CD4-positive, alpha-beta T cell treated with Interleukin-15 for 4 hours (primary cell): ENCODE results near the gene KLK15.
A peak's percentile ranks its signal among the peaks of the same experiment; 100 is the strongest.

ENCODE experiments used
- DNase-seq: peaks from one replicate; pipeline ENCODE4 v3.0.0-alpha.2; 2020; ENCODE audit warnings: low spot score

The KLK15 gene

GRCh38 chr19:50843701-50844221, 10.4 kb upstream of the KLK15 start:
- DNase-seq = no peak

- no peak for DNase-seq
Observed at GRCh38 chr19:50843205-50843604, 9.8 kb upstream of the KLK15 start.

GRCh38 chr19:50842130-50842529, 8.8 kb upstream of the KLK15 start:
- DNase-seq = no peak

DNA sequence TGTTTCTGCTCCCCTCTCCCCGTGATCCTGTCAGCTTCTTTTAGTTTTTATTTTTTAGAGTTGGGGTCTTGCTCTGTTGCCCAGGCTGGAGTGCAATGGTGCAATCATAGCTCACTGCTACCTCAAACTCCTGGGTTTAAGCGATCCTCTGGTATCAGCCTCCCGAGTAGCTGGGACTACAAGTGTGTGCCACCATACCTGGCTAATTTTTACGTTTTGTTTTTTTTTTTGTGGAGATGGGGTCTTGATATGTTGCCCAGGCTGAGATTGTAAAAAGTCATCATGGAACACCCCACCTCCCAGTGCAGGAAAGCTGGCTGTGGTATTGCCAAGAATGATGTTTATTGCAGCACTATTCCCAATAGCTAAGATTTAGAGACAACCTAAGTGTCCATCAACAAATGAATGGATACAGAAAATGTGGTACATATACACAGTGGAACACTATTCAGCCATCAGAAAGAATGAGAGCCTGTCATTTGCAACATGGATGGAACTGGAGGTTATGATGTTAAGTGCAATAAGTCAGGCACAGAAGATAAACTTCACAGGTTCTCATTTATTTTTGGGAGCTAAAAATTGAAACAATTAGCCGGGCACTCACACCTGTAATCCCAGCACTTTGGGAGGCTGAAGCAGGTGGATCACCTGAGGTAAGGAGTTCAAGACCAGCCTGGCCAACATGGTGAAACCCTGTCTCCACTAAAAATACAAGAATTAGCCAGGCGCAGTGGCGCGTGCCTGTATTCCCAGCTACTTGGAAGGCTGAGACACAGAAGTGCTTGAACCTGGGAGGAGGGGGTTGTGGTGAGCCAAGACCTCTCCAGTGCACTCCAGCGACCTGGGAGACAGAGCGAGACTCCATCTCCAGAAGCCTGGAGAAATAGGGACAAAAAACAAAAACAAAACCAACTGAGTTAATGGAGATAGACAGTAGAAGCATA, 6.6 kb upstream of the KLK15 start:
- DNase-seq = no peak

GRCh38 chr19:50838239-50838638, 4.9 kb upstream of the KLK15 start:
- no peak for DNase-seq

GRCh38 chr19:50837300-50837699, 3.9 kb upstream of the KLK15 start:
- no peak for DNase-seq

- DNase-seq = no peak
Observed at GRCh38 chr19:50836543-50837195, 3.3 kb upstream of the KLK15 start.

GRCh38 chr19:50835785-50836542, 2.6 kb upstream of the KLK15 start:
- DNase-seq = peak; percentile 45

DNA sequence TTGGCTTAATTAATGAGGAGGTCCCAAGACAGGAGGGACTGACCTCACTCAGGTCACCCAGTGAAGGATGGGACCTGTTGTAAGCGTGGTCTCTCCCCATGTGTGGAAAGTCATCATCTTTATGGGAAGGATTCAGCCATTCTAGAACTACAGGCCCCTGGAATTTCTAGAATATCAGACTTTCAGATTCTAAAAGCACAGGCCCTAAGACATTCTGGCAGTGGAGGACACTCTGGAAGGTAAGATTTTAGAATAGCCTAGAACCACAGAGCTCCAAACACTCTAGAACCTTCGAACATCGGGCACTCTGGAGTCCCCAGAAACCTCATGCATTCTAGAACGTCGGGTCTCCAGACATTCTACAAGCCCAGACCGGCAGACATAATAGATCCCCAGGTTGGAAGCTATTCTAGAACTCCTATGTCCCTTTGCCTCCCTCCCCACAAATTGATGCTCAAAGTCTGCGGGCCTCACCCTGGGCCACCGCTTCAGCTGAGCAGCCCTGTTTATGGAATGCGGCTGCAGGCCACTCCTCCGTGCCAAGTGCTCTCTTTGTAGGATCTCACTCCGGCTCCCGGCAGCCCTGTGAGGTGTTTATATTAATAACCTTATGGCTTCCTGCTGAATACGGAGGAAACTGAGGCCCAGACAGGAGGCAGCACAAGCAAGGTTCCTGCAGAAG, 1.9 kb upstream of the KLK15 start:
- no peak for DNase-seq

GRCh38 chr19:50833802-50834167, 411 bp upstream of the KLK15 start:
- DNase-seq = no peak

DNA sequence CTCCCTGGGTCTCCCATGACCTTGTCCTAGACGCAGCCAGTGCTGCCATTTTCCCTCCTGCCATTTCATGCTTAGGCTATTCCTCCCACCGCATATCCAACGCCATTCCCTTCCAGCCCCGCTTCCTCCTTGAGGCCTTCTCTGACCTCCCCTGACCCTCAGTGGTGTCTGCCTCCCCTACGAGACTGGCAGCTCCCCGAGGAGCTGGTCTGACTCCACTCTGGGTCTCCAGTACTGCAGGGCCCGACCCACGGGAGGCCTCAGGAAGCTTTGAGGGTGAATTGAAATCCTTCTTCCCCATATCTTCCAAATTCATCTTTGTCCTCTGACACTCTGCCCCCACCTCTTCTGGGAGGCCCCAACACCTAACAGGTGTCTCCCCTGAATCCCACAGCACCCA, 708 bp downstream of the KLK15 start:
- DNase-seq = no peak

DNA sequence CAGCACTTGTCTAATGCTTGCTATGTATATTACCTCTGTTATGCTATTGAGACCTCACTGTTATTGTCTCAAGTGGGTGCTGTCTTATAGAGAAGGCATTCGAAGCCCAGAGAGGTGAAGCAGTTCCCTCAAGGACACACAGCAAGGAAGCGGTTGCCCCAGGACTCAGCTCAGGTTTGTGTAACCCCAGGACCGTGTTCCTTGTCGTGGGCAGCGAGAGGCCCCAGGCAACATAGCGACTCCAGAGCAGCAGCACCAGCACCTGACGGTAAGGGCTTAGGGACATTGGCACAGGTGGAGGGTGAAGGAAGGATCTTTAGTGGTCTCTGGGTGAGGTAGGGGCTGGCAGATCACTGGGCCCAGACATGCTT, 2.4 kb downstream of the KLK15 start:
- DNase-seq = no peak

GRCh38 chr19:50830266-50831025, 2.9 kb downstream of the KLK15 start:
- DNase-seq = no peak

DNA sequence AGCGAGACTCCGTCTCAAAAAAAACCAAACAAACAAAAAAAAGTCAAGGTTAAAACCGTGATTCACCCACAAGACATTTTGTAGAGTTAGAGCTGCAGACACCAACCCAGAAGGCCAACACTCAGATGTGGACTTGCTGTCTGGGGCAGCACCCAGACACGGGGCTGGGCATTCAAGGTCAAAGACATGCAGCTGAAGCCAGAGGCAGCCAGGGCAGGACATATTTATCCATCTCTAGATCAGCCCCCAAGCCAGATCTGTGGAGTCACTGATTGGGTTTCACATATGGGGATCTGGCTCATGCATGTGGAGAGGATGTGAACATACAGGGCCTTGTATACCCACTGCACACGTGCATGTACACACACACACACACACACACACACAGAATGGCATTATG, 3.6 kb downstream of the KLK15 start:
- DNase-seq = no peak

GRCh38 chr19:50827476-50827875, 5.9 kb downstream of the KLK15 start:
- DNase-seq = no peak

- no peak for DNase-seq
Observed at GRCh38 chr19:50826492-50827240, 6.7 kb downstream of the KLK15 start.

GRCh38 chr19:50823389-50824042, 9.9 kb downstream of the KLK15 start, which contains the start of gene KLK1:
TSS of gene KLK1 (minus strand) at chr19:50823787. CDS start at chr19:50823748, 39 bp downstream.
- DNase-seq = no peak

GRCh38 chr19:50822661-50823208, 10.6 kb downstream of the KLK15 start:
- no peak for DNase-seq

DNA sequence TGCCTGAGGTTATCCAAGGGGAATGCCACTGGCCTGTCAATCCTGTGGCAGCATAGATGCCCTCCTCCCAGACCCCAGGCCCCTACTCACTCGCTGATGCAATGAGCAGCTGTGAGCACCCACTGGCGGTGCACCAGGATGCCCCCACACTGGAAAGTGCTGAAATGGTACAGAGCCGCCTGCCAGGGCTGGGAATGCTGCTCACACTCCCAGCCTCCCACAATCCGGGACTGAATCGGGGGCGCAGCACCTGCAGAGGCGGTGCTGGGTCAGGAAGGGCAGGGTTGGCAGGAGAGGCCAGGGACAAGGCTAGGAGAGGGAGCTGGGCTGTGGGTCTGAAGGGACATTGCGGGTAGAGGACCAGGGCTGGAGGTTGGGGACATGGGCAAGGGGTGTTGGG, 11.8 kb downstream of the KLK15 start:
- DNase-seq = no peak

DNA sequence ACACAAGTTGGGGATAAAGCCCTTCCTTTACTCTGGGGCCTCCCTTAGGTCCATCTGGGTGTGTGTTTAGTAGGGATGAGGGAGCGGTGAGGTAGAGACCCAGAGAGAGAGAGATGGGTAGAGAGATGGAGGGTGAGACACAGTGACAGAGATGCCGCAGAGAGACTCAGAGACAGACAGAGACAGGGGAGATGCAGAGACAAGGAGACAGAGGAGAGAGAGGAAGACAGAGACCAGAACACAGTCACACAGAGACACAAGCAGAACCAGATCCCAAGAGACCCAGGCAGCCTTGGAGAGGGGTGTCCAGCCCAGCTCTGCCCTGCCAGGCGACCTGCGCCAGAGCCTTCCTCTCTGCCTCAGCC, 12.1 kb downstream of the KLK15 start:
- no peak for DNase-seq
